Left ventricle myocardium inferior (tissue), 1 donor: ENCODE results near the gene THEMIS2. TPM values are rescaled to one million over a fixed set of nuclear protein-coding genes. Genes with fewer than 3 reads are reported as not detected.
"Not testable (repeated sequence)": the region's sequence is repeated elsewhere in the genome, so short reads cannot be mapped to it uniquely, and the experiment has no call there.

Experiments used
- DNase-seq: peaks from one replicate; pipeline ENCODE4 v3.0.0-alpha.2; 2020
- H3K27ac ChIP-seq: fragments of 200-600 bp; replicated peaks from 2 replicates; pipeline ENCODE4 v1.8.0; 2021
- H3K27me3 ChIP-seq: fragments of 200-600 bp; 2 replicates; pipeline ENCODE4 v1.8.0; 2021; ENCODE audit warnings: low read depth
- H3K36me3 ChIP-seq: fragments of 200-600 bp; 2 replicates; pipeline ENCODE4 v1.8.0; 2021
- H3K4me1 ChIP-seq: fragments of 200-600 bp; 2 replicates; pipeline ENCODE4 v1.8.0; 2021
- H3K4me3 ChIP-seq: fragments of 200-600 bp; 2 replicates; pipeline ENCODE4 v1.8.0; 2021; ENCODE audit warnings: mild to moderate bottlenecking, moderate library complexity
- H3K9me3 ChIP-seq: fragments of 200-600 bp; replicated peaks from 2 replicates; pipeline ENCODE4 v1.8.0; 2021
- CTCF ChIP-seq: fragments of 200-600 bp; IDR thresholded peaks from 2 replicates; pipeline ENCODE4 v1.8.0; 2021; ENCODE audit warnings: antibody characterized with exemption, mild to moderate bottlenecking, borderline replicate concordance
- intact Hi-C: fragments of 100-400 bp; cut with micrococcal nuclease; formaldehyde crosslinking; loops from one replicate; pipeline ENCODE4 v1.11.0; 2022
- total RNA-seq: library from RNA; stranded (reverse); fragmentation: NEBNext Ultra II Directional; extraction: Animal tissue kit (Norgen Biotek cat#: 25700); gene quantifications from one replicate; pipeline ENCODE4 v1.2.1, GENCODE V29; 2021
- donor health status: DM: no; HTN: yes; CAD: no; lungs with severe emphysema.

Gene THEMIS2
- total RNA-seq, 1 donor from 2014 or later, result 4.9 TPM

GRCh38 chr1:27864264-27864895, 8.0 kb upstream of the THEMIS2 start:
- DNase-seq, result peak; percentile 21
- TF ChIP-seq CTCF, result no peak
- intact Hi-C loops, result no loop called here
- H3K27me3 ChIP-seq, result no peaks in the 10 kb centered on the region
- no peaks in the 10 kb centered on the region for H3K36me3 ChIP-seq
- H3K4me3 ChIP-seq, result no peak overlapping the region
- H3K9me3 ChIP-seq, result no peaks in the 10 kb centered on the region
- peak overlapping the region; percentile 52 for H3K27ac ChIP-seq
- H3K4me1 ChIP-seq, result peaks cover 12% of the 10 kb centered on the region

- no peak overlapping the region for H3K4me3 ChIP-seq
- TF ChIP-seq CTCF, result no peak
- H3K4me1 ChIP-seq, result peaks cover 12% of the 10 kb centered on the region
- no peaks in the 10 kb centered on the region for H3K9me3 ChIP-seq
- no peak for DNase-seq
- no peaks in the 10 kb centered on the region for H3K27me3 ChIP-seq
- H3K27ac ChIP-seq, result no peak overlapping the region
- intact Hi-C loops, result no loop called here
- H3K36me3 ChIP-seq, result no peaks in the 10 kb centered on the region
These were observed 6.5 kb upstream of the THEMIS2 start for GRCh38 chr1:27865821-27866220.

GRCh38 chr1:27868556-27868931, 3.8 kb upstream of the THEMIS2 start:
- no peak for TF ChIP-seq CTCF
- DNase-seq, result no peak
- peaks cover 9% of the 10 kb centered on the region for H3K27me3 ChIP-seq
- no peak overlapping the region for H3K4me3 ChIP-seq
- H3K4me1 ChIP-seq, result peaks cover 14% of the 10 kb centered on the region
- no peaks in the 10 kb centered on the region for H3K9me3 ChIP-seq
- peak overlapping the region; percentile 36 for H3K27ac ChIP-seq
- no peaks in the 10 kb centered on the region for H3K36me3 ChIP-seq
- intact Hi-C loops, result no loop called here

- DNase-seq, result peak; percentile 52
- Histone ChIP-seq H3K4me3 (no peak overlapping the region), H3K27me3 (peaks cover 9% of the 10 kb centered on the region), H3K9me3 (no peaks in the 10 kb centered on the region), H3K4me1 (peaks cover 13% of the 10 kb centered on the region), H3K36me3 (no peaks in the 10 kb centered on the region), H3K27ac (peak overlapping the region; percentile 36)
- intact Hi-C loops, result no loop called here
- TF ChIP-seq CTCF, result no peak
These were observed 3.2 kb upstream of the THEMIS2 start for GRCh38 chr1:27868932-27869718.

- intact Hi-C loops, result no loop called here
- Histone ChIP-seq H3K36me3 (no peaks in the 10 kb centered on the region), H3K9me3 (no peaks in the 10 kb centered on the region), H3K27ac (peak overlapping the region; percentile 36), H3K4me3 (no peak overlapping the region), H3K4me1 (peaks cover 13% of the 10 kb centered on the region), H3K27me3 (peaks cover 9% of the 10 kb centered on the region)
- no peak for TF ChIP-seq CTCF
- no peak for DNase-seq
These were observed 2.6 kb upstream of the THEMIS2 start for GRCh38 chr1:27869719-27870085.

GRCh38 chr1:27871076-27871475, 1.3 kb upstream of the THEMIS2 start:
- H3K27me3 ChIP-seq, H3K36me3 ChIP-seq, H3K4me3 ChIP-seq, DNase-seq, intact Hi-C loops, H3K9me3 ChIP-seq, H3K27ac ChIP-seq: not testable (repeated sequence)
- peaks cover 13% of the 10 kb centered on the region for H3K4me1 ChIP-seq
